CD14-positive monocyte (primary cell): ENCODE data around the gene MFN1. TPM values are rescaled to one million over a fixed set of nuclear protein-coding genes. Genes with fewer than 3 reads are reported as not detected.
A peak's percentile ranks its signal among the peaks of the same experiment; 100 is the strongest.

Experiments
- DNase-seq, 3 donors: peaks; one replicate each; pipeline ENCODE4 v3.0.0-alpha.2; 2011 to 2022
- H2AFZ ChIP-seq: 2 replicates; pipeline ENCODE4 v1.6.0; 2012; ENCODE audit warnings: mild to moderate bottlenecking, low read depth, low read length, inconsistent platforms; ENCODE audit not compliant: insufficient read depth, poor library complexity, severe bottlenecking
- H3K27ac ChIP-seq, 2 donors: 1 replicate in 1 of 2; 2 replicates in 1 of 2; pipeline ENCODE4 v1.5.1; 2012 to 2013; ENCODE audit warnings: low read length in 2 of 2, control low read depth in 1 of 2, inconsistent platforms in 1 of 2, low read depth in 1 of 2, mild to moderate bottlenecking in 1 of 2
- H3K27me3 ChIP-seq, 2 donors: one replicate each; pipeline versions ENCODE4 v1.6.0 to v1.6.1; 2011 to 2013; ENCODE audit warnings: low read length in 2 of 2; ENCODE audit not compliant: control insufficient read depth in 2 of 2, insufficient read depth in 2 of 2
- H3K36me3 ChIP-seq, 2 donors: replicated peaks in 1 of 2; 1 replicate in 1 of 2; 2 replicates in 1 of 2; pipeline versions ENCODE4 v1.5.1 to v1.6.1; 2012 to 2013; ENCODE audit warnings: low read length in 2 of 2, control low read depth in 1 of 2, inconsistent platforms in 1 of 2, mild to moderate bottlenecking in 1 of 2; ENCODE audit not compliant: insufficient read depth in 2 of 2, control insufficient read depth in 1 of 2
- H3K4me1 ChIP-seq, 2 donors: 1 replicate in 1 of 2; 2 replicates in 1 of 2; pipeline versions ENCODE4 v1.5.1 to v1.6.1; 2012 to 2013; ENCODE audit warnings: low read length in 2 of 2, control low read depth in 1 of 2, inconsistent platforms in 1 of 2, mild to moderate bottlenecking in 1 of 2, moderate library complexity in 1 of 2; ENCODE audit not compliant: insufficient read depth in 2 of 2, control insufficient read depth in 1 of 2
- H3K4me2 ChIP-seq: replicated peaks from 2 replicates; pipeline ENCODE3; 2012; ENCODE audit warnings: low read length, moderate library complexity, mild to moderate bottlenecking; ENCODE audit not compliant: poor library complexity, severe bottlenecking; ENCODE audit errors: extremely low read depth
- H3K4me3 ChIP-seq, 3 experiments: fragments of 200-600 bp in 1 of 3; sonication (generic) in 1 of 3; replicated peaks in 1 of 3; 1 replicate in 2 of 3; 2 replicates in 1 of 3; pipeline ENCODE4 v1.5.1; 2011 to 2013; ENCODE audit warnings: low read length in 3 of 3, mild to moderate bottlenecking in 3 of 3, control low read depth in 2 of 3, low read depth in 2 of 3, inconsistent platforms in 1 of 3, moderate library complexity in 1 of 3
- H3K79me2 ChIP-seq: 2 replicates; pipeline ENCODE4 v1.6.0; 2012; ENCODE audit warnings: mild to moderate bottlenecking, control low read depth, inconsistent platforms, low read length, moderate library complexity; ENCODE audit not compliant: insufficient read depth
- H3K9ac ChIP-seq: 2 replicates; pipeline ENCODE4 v1.6.0; 2017; ENCODE audit warnings: low read length, mild to moderate bottlenecking; ENCODE audit not compliant: insufficient read depth, poor library complexity, severe bottlenecking
- H3K9me3 ChIP-seq, 2 donors: replicated peaks in 1 of 2; 1 replicate in 1 of 2; 2 replicates in 1 of 2; pipeline versions ENCODE4 v1.5.1 to v1.6.1; 2012 to 2013; ENCODE audit warnings: low read length in 2 of 2, control low read depth in 1 of 2; ENCODE audit not compliant: control insufficient read depth in 1 of 2, insufficient read depth in 1 of 2
- H4K20me1 ChIP-seq: 2 replicates; pipeline ENCODE4 v1.6.0; 2012; ENCODE audit warnings: mild to moderate bottlenecking, low read length, control low read depth, moderate library complexity; ENCODE audit not compliant: insufficient read depth
- H3K27ac Mint-ChIP-seq, 7 donors: one replicate each; pipeline ENCODE4 v1.8.0; 2020; ENCODE audit warnings: mild to moderate bottlenecking in 7 of 7, mixed read lengths in 7 of 7, moderate library complexity in 6 of 7, inconsistent platforms in 2 of 7
- H3K27me3 Mint-ChIP-seq, 3 donors: one replicate each; pipeline ENCODE4 v1.8.0; 2021 to 2022; ENCODE audit warnings: low read depth in 3 of 3, mild to moderate bottlenecking in 3 of 3, mixed read lengths in 3 of 3, moderate library complexity in 3 of 3, inconsistent platforms in 1 of 3
- H3K36me3 Mint-ChIP-seq, 2 donors: one replicate each; pipeline ENCODE4 v1.8.0; 2020; ENCODE audit warnings: mixed read lengths in 2 of 2, inconsistent platforms in 1 of 2, mild to moderate bottlenecking in 1 of 2
- H3K4me1 Mint-ChIP-seq: one replicate; pipeline ENCODE4 v1.8.0; 2020; ENCODE audit warnings: mild to moderate bottlenecking, mixed read lengths
- H3K4me3 Mint-ChIP-seq, 2 donors: one replicate each; pipeline ENCODE4 v1.8.0; 2020; ENCODE audit warnings: mild to moderate bottlenecking in 2 of 2, mixed read lengths in 2 of 2, moderate library complexity in 1 of 2
- H3K9me3 Mint-ChIP-seq, 7 donors: one replicate each; pipeline ENCODE4 v1.8.0; 2020 to 2022; ENCODE audit warnings: mixed read lengths in 7 of 7, mild to moderate bottlenecking in 6 of 7, moderate library complexity in 6 of 7, inconsistent platforms in 2 of 7
- CTCF ChIP-seq: fragments of 200-600 bp; IDR thresholded peaks from one replicate; pipeline ENCODE4 v1.8.0; 2022; ENCODE audit warnings: antibody characterized with exemption, mild to moderate bottlenecking
- WGBS: methylation state at CpG from one replicate; pipeline ENCODE4 v1.1.5; 2013; ENCODE audit warnings: missing lambda C conversion rate; ENCODE audit not compliant: insufficient coverage; 5-methylcytosine and 5-hydroxymethylcytosine counted together
- intact Hi-C, 2 donors: fragments of 100-400 bp; cut with micrococcal nuclease; formaldehyde crosslinking; loops; one replicate each; pipeline versions ENCODE4 v1.15.0 to v1.15.1; 2023
- polyA minus RNA-seq: library from RNA; depleted of rRNA, polyadenylated mRNA; stranded (reverse); fragments of >200 nt; gene quantifications from 2 replicates; pipeline ENCODE4 v1.2.3, GENCODE V29; 2012
- polyA plus RNA-seq, 3 donors: library from polyadenylated mRNA; depleted of rRNA in 1 of 3; unstranded in 2 of 3; stranded (reverse) in 1 of 3; fragments of 300-500 nt in 2 of 3; fragments of >200 nt in 1 of 3; fragmentation: Illumina TruSeq in 2 of 3; gene quantifications; 1 replicate in 2 of 3; 2 replicates in 1 of 3; pipeline ENCODE4 v1.2.3, GENCODE V29; 2012 to 2021
- total RNA-seq, 12 experiments: library from RNA in 1 of 12; stranded (reverse) in 1 of 12; fragments of 120-200 nt in 1 of 12; gene quantifications; one replicate each; pipeline ENCODE4 v1.2.4 and lab custom pipeline; 2013 to 2026; ENCODE audit warnings: mixed read lengths in 6 of 12, inconsistent platforms in 1 of 12

The MFN1 gene
- total RNA-seq (2013) = 31.3 TPM
- polyA plus RNA-seq = 10 to 100 TPM in 2 of 3 donors, 1 to 10 TPM in 1; 5.6 to 15.2 (median 12.2) TPM
- 4.9 and 6.9 TPM in 2 replicates for polyA minus RNA-seq
- total RNA-seq (lab: John Stamatoyannopoulos, UW) = 27.6 to 61.9 (median 50.9) reads per million in 11 experiments

GRCh38 chr3:179347345-179348194 is at the start of gene MFN1:
Gene MFN1 (plus strand): TSS chr3:179347709. CDS start chr3:179348852, 1,143 bp downstream.
- Histone ChIP-seq H3K4me2 (peak within 1 kb of the TSS; percentile 78), H3K4me1 (peaks cover 15 to 22% of the 10 kb centered on the region in 2 donors), H3K27ac (peak within 1 kb of the TSS; percentile 45 to 85), H3K36me3 (peaks cover 17 to 27% of the 10 kb centered on the region in 2 donors), H4K20me1 (no peaks in the 10 kb centered on the region), H3K27me3 (no peaks in the 10 kb centered on the region), H3K79me2 (peaks cover 27% of the 10 kb centered on the region), H3K4me3 (peak within 1 kb of the TSS; percentile 59 to 95 (median 69)), H2AFZ (peak within 1 kb of the TSS; percentile 98), H3K9ac (peak within 1 kb of the TSS; percentile 80), H3K9me3 (no peaks in the 10 kb centered on the region)
- Mint-ChIP-seq H3K4me3 (peak within 1 kb of the TSS; percentile 97 to 98), H3K27ac (peak within 1 kb of the TSS; percentile 94 to 99 (median 96)), H3K4me1 (peaks cover 11% of the 10 kb centered on the region), H3K27me3 (peaks cover 2 to 4% (median 4%) of the 10 kb centered on the region in 3 donors), H3K36me3 (peaks cover 23 to 31% of the 10 kb centered on the region in 2 donors), H3K9me3 (no peaks in the 10 kb centered on the region)
- no peak for TF ChIP-seq CTCF
- intact Hi-C loops = loop anchor here (5.0 to 10.0 kb wide), 6 partner anchors 97 to 260 kb away; partner anchors contain the start of genes PIK3CA (in 2 of the 2), ACTL6A (in 1 of the 2), MRPL47 (in 1 of the 2) and NDUFB5 (in 1 of the 2)
- WGBS = under 1% methylated on average over 53 of the region's 63 CpGs
- peak; percentile 86 to 93 (median 90) for DNase-seq

- Histone ChIP-seq H2AFZ (no peak overlapping the region), H3K27me3 (no peaks in the 10 kb centered on the region), H3K4me3 (no peak overlapping the region), H3K79me2 (no peaks in the 10 kb centered on the region), H3K9me3 (no peaks in the 10 kb centered on the region), H3K36me3 (no peaks in the 10 kb centered on the region), H3K9ac (no peak overlapping the region), H3K27ac (no peak overlapping the region), H3K4me2 (no peak overlapping the region), H3K4me1 (no peaks in the 10 kb centered on the region), H4K20me1 (no peaks in the 10 kb centered on the region)
- WGBS = 100% methylated on average over 1 of the region's 5 CpGs
- H3K4me1 Mint-ChIP-seq = no peaks in the 10 kb centered on the region
- H3K9me3 Mint-ChIP-seq = peaks cover 0 to 9% (median 2%) of the 10 kb centered on the region in 7 donors
- intact Hi-C loops = no loop called here
- no peak overlapping the region for H3K27ac Mint-ChIP-seq
- no peak for DNase-seq
- H3K36me3 Mint-ChIP-seq = no peaks in the 10 kb centered on the region
- H3K4me3 Mint-ChIP-seq = no peak overlapping the region
- no peak for TF ChIP-seq CTCF
- no peaks in the 10 kb centered on the region for H3K27me3 Mint-ChIP-seq
These were observed 49.4 kb upstream of the MFN1 start for GRCh38 chr3:179297971-179298725.
